NT2/D1 (cell line): ENCODE data around the gene PNRC2.

Source experiments
- SUZ12 ChIP-seq: IDR thresholded peaks from 2 replicates; pipeline ENCODE4 v1.6.1; 2011; ENCODE audit not compliant: insufficient read length, insufficient read depth; ENCODE audit errors: extremely low read depth
- YY1 ChIP-seq: IDR thresholded peaks from 2 replicates; pipeline ENCODE4 v1.6.1; 2011; ENCODE audit not compliant: insufficient read length, insufficient read depth
- ZNF274 ChIP-seq: IDR thresholded peaks from 2 replicates; pipeline ENCODE4 v1.6.1; 2011; ENCODE audit warnings: mild to moderate bottlenecking, low read depth, low read length

DNA sequence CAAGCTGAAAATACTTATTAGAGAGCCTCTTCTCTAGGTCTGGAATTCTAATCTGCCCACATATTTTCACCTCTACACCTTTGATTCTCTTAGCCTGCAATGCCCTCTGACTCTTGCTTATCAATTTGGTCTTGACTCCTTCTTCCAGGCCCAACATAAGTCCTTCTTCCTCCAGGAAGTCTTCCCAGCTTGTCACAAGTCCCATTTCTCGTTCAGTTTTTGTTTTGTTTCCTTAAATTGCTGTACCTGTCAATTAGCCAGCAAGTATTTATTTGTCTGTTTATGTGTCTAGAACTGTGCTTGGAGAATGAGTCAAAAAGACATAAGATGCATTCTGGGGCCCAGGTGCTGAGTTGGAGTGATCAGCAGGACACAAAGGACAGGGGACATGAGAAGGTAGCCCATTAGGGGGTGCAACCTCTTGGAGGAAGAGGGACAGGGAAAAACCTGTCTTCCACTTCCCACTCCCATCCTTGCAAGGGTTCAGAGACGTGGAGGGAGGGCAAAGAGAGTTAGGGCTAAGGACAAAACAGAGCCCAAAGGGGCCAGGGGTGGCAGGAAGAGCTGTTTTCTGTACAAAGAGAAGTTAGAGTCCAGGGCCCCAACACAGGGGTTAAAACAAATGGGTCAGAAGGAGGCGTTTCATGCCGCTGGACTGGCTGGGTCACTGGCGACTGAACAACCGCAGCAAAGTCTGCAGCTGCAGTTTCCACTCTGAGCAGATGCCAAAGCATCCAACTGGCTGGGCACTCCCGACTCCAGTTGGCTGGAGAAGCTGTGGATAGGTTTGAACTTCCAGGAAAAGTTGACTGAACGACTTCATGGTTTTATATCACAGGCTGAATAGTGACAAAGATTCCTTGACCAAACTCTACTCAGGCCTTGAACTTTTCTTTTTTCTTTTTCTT, 35.8 kb upstream of the PNRC2 start:
- TF ChIP-seq YY1 (no peak), ZNF274 (no peak), SUZ12 (no peak)
